ENCODE results near the gene SLAIN2. TPM values are rescaled to one million over a fixed set of nuclear protein-coding genes. Genes with fewer than 3 reads are reported as not detected.

Gene SLAIN2
- total and polyA plus RNA-seq, 8 donors: 60.1 to 87.0 (median 66.8) TPM

GRCh38 chr4:48467891-48468290 lies 126.6 kb downstream of the SLAIN2 start:
- Histone ChIP-seq H3K9me3 (peaks cover 0 to 5% of the 10 kb centered on the region in 2 donors), H3K27ac (no peak overlapping the region), H3K27me3 (no peaks in the 10 kb centered on the region), H3K4me1 (no peaks in the 10 kb centered on the region), H3K4me3 (no peak overlapping the region), H3K36me3 (no peaks in the 10 kb centered on the region)
- no peak for ATAC-seq
- intact Hi-C loops (cut with DNase I): no loop called here
- DNase-seq: no peak
- TF ChIP-seq, protein P1, sequence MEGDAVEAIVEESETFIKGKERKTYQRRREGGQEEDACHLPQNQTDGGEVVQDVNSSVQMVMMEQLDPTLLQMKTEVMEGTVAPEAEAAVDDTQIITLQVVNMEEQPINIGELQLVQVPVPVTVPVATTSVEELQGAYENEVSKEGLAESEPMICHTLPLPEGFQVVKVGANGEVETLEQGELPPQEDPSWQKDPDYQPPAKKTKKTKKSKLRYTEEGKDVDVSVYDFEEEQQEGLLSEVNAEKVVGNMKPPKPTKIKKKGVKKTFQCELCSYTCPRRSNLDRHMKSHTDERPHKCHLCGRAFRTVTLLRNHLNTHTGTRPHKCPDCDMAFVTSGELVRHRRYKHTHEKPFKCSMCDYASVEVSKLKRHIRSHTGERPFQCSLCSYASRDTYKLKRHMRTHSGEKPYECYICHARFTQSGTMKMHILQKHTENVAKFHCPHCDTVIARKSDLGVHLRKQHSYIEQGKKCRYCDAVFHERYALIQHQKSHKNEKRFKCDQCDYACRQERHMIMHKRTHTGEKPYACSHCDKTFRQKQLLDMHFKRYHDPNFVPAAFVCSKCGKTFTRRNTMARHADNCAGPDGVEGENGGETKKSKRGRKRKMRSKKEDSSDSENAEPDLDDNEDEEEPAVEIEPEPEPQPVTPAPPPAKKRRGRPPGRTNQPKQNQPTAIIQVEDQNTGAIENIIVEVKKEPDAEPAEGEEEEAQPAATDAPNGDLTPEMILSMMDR (IDR thresholded peaks at IDR 0.05): no peak

DNA sequence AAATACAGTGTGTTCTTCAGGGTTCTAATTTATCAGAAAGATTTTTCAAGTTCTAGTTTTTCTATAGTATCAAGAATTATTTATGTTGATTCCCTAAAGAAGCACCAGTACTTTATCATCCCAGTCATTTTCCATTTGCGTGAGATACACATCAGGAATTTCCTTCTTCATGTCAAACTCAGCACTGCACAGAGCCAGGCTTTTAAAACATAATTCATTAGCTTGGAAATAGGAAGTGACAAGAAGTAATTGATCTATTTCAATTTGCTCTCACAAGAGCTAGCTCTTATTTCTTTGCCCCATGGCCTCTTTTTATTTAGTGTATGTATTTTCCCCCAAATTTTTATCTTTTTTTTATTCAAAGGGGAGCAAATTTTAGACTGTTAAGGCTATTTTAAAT lies 128.8 kb downstream of the SLAIN2 start:
- TF ChIP-seq, protein P1 (IDR thresholded peaks at IDR 0.05): no peak
- no peak overlapping the region for H3K27ac ChIP-seq
- intact Hi-C loops (cut with DNase I): no loop called here
- DNase-seq (no peak), ATAC-seq (no peak)
- H3K36me3 ChIP-seq: no peaks in the 10 kb centered on the region
- H3K9me3 ChIP-seq: no peaks in the 10 kb centered on the region
- no peaks in the 10 kb centered on the region for H3K27me3 ChIP-seq
- H3K4me3 ChIP-seq: no peak overlapping the region
- H3K4me1 ChIP-seq: no peaks in the 10 kb centered on the region

- Histone ChIP-seq H3K4me1 (no peaks in the 10 kb centered on the region), H3K9me3 (no peaks in the 10 kb centered on the region), H3K27me3 (no peaks in the 10 kb centered on the region), H3K36me3 (no peaks in the 10 kb centered on the region), H3K27ac (no peak overlapping the region), H3K4me3 (no peak overlapping the region)
- intact Hi-C loops (cut with DNase I): no loop called here
- no peak for ATAC-seq
- TF ChIP-seq, protein P1 (IDR thresholded peaks at IDR 0.05): no peak
- no peak for DNase-seq
Measured at GRCh38 chr4:48470570-48470969, 129.2 kb downstream of the SLAIN2 start.

DNA sequence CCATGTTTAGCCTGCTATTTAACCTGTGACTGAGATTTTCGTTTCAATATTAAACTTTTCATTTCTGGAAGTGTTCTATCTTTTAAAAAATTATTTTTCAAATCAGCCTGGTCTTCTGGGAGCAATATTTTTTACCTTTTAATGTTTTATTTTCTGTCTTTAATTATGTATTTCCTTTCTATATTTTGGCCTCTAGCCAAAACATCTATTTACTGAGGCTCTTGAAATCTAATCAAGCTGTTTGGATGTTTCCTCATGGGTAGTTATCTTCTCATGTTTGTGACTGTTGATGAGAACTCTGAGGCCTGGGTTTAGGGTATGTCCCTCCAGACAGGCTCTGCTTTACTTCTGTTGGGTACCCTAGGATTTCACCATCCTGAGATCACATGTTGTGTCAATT lies 131.5 kb downstream of the SLAIN2 start:
- no peak for DNase-seq
- Histone ChIP-seq H3K4me3 (no peak overlapping the region), H3K9me3 (no peaks in the 10 kb centered on the region), H3K36me3 (no peaks in the 10 kb centered on the region), H3K27ac (no peak overlapping the region), H3K4me1 (no peaks in the 10 kb centered on the region), H3K27me3 (no peaks in the 10 kb centered on the region)
- intact Hi-C loops (cut with DNase I): no loop called here
- TF ChIP-seq, protein P1 (IDR thresholded peaks at IDR 0.05): no peak
- no peak for ATAC-seq

- H3K27me3 ChIP-seq: peaks cover 0 to 13% of the 10 kb centered on the region in 2 donors
- H3K27ac ChIP-seq: no peak overlapping the region
- no peaks in the 10 kb centered on the region for H3K9me3 ChIP-seq
- H3K4me3 ChIP-seq: no peak overlapping the region
- no peaks in the 10 kb centered on the region for H3K4me1 ChIP-seq
- H3K36me3 ChIP-seq: no peaks in the 10 kb centered on the region
- DNase-seq (no peak), ATAC-seq (no peak)
- TF ChIP-seq, protein P1 (IDR thresholded peaks at IDR 0.05): no peak
- intact Hi-C loops (cut with DNase I): no loop called here
Measured at GRCh38 chr4:48475770-48476169, 134.4 kb downstream of the SLAIN2 start.

Other genes starting within 250 kb of the SLAIN2 start
- 1 to 10 TPM; 2.4 to 3.0 TPM for gene TXK, start 207.3 kb upstream of the SLAIN2 start, total RNA-seq
- 1 to 10 TPM; 3.2 to 5.5 (median 4.4) TPM for gene TXK, start 207.3 kb upstream of the SLAIN2 start, polyA plus RNA-seq (ENCODE audit: insufficient read length in 6 of 6)
- gene TEC, start 71.7 kb upstream of the SLAIN2 start, total RNA-seq: 1 to 10 TPM; 4.5 to 5.8 TPM
- 10 to 100 TPM in 3 of 6 donors, 1 to 10 TPM in 3; 6.8 to 10.6 (median 9.0) TPM for gene TEC, start 71.7 kb upstream of the SLAIN2 start, polyA plus RNA-seq (ENCODE audit: insufficient read length in 6 of 6)
- gene SLC10A4, start 141.8 kb downstream of the SLAIN2 start, total RNA-seq: under 1 TPM; 0.73 to 0.84 TPM
- gene SLC10A4, start 141.8 kb downstream of the SLAIN2 start, polyA plus RNA-seq (ENCODE audit: insufficient read length in 6 of 6): under 1 TPM; 0.31 to 0.58 (median 0.36) TPM
- gene ZAR1, start 148.7 kb downstream of the SLAIN2 start, total RNA-seq: under 1 TPM; 0.18 to 0.23 TPM
- gene ZAR1, start 148.7 kb downstream of the SLAIN2 start, polyA plus RNA-seq (ENCODE audit: insufficient read length in 6 of 6): under 1 TPM in 2 of 6 donors, not detected in 4; 0.08 to 0.10 TPM

Measured in left lung (tissue), 10 donors.